ENCODE data around the gene TMEM200B. TPM values are rescaled to one million over a fixed set of nuclear protein-coding genes. Genes with fewer than 3 reads are reported as not detected.
"Not testable (repeated sequence)": the region's sequence is repeated elsewhere in the genome, so short reads cannot be mapped to it uniquely, and the experiment has no call there.

TMEM200B gene
- total RNA-seq, 2 experiments from 2014 or later, result not detected

GRCh38 chr1:29133861-29134694 is 10.4 kb upstream of the TMEM200B start:
- Mint-ChIP-seq H3K4me3 (no peak overlapping the region), H3K36me3 (ENCODE audit: low read depth) (no peaks in the 10 kb centered on the region), H3K27me3 (ENCODE audit: low read depth) (no peaks in the 10 kb centered on the region), H3K9me3 (ENCODE audit: insufficient read depth) (no peaks in the 10 kb centered on the region), H3K4me1 (ENCODE audit: low read depth) (no peaks in the 10 kb centered on the region), H3K27ac (no peak overlapping the region)
- ChIA-PET CTCF (no interaction called here), POLR2A (no interaction called here)
- no peak for DNase-seq
- no peak for ATAC-seq

- H3K9me3 Mint-ChIP-seq (ENCODE audit: insufficient read depth); H3K36me3 Mint-ChIP-seq (ENCODE audit: low read depth); POLR2A ChIA-PET; ATAC-seq; DNase-seq; H3K27ac Mint-ChIP-seq; H3K4me1 Mint-ChIP-seq (ENCODE audit: low read depth); H3K27me3 Mint-ChIP-seq (ENCODE audit: low read depth); H3K4me3 Mint-ChIP-seq: not testable (repeated sequence)
- CTCF ChIA-PET, result interaction anchor here (1.2 kb wide), 1 partner anchor 11 kb away, joined by 3 read pairs; no protein-coding TSS in a partner anchor
These were observed 7.4 kb upstream of the TMEM200B start for GRCh38 chr1:29131056-29131455.

- Mint-ChIP-seq H3K27ac (no peak overlapping the region), H3K36me3 (ENCODE audit: low read depth) (no peaks in the 10 kb centered on the region), H3K4me3 (no peak overlapping the region), H3K9me3 (ENCODE audit: insufficient read depth) (no peaks in the 10 kb centered on the region), H3K27me3 (ENCODE audit: low read depth) (peaks cover 18% of the 10 kb centered on the region), H3K4me1 (ENCODE audit: low read depth) (peaks cover 3% of the 10 kb centered on the region)
- ATAC-seq (no peak), DNase-seq (no peak)
- CTCF ChIA-PET, result no interaction called here
- POLR2A ChIA-PET, result no interaction called here
These were observed 6.2 kb upstream of the TMEM200B start for GRCh38 chr1:29129916-29130315.

DNA sequence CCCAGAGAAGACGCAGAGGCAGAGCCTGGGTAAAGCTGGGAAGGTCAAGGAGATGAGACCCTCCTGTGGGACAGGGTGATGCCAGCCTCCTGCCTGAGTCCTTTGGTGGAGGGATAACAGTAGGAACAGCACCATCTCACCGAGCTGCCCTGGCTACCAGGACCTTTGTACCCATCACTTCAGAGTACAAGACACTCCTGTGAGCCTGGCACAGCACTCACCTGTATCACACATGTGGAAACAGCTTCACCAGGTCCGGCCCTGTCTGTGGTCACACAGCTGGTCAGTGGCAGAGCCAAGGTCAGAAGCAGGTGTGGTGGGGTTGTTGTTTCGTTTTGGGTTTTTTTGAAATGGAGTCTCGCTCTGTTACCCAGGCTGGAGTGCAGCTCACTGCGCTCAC is 5.0 kb upstream of the TMEM200B start:
- Mint-ChIP-seq H3K4me3 (no peak overlapping the region), H3K27ac (no peak overlapping the region), H3K4me1 (ENCODE audit: low read depth) (peaks cover 5% of the 10 kb centered on the region), H3K9me3 (ENCODE audit: insufficient read depth) (no peaks in the 10 kb centered on the region), H3K36me3 (ENCODE audit: low read depth) (no peaks in the 10 kb centered on the region), H3K27me3 (ENCODE audit: low read depth) (peaks cover 18% of the 10 kb centered on the region)
- POLR2A ChIA-PET, result no interaction called here
- no peak for DNase-seq
- no peak for ATAC-seq
- CTCF ChIA-PET, result interaction anchor here (1.0 kb wide), 1 partner anchor 69 kb away, joined by 3 read pairs; no protein-coding TSS in a partner anchor

DNA sequence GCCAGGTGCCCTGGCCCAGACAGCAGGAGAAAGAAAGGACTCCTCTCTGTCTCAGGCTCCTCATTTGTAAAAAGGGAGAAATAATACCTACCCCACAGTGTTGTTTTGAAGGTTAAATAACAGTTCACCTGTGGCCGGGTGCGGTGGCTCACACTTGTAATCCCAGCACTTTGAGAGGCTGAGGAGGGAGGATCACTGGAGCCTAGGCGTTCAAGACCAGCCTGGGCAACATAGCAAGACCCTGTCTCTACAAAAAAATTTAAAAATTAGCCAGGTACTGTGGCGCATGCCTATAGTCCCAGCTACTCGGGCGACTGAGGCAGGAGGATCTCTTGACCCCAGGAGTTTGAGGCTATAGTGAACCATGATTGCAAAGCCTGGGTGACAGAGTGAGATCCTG is 2.5 kb upstream of the TMEM200B start:
- ChIA-PET CTCF (interaction anchor here (0.8 kb wide), 1 partner anchor 76 kb away, joined by 5 read pairs; no protein-coding TSS in a partner anchor), POLR2A (no interaction called here)
- Mint-ChIP-seq H3K36me3 (ENCODE audit: low read depth) (no peaks in the 10 kb centered on the region), H3K9me3 (ENCODE audit: insufficient read depth) (no peaks in the 10 kb centered on the region), H3K4me1 (ENCODE audit: low read depth) (peaks cover 10% of the 10 kb centered on the region), H3K4me3 (peak overlapping the region; percentile 44), H3K27ac (no peak overlapping the region), H3K27me3 (ENCODE audit: low read depth) (peaks cover 24% of the 10 kb centered on the region)
- DNase-seq, result no peak
- no peak for ATAC-seq

DNA sequence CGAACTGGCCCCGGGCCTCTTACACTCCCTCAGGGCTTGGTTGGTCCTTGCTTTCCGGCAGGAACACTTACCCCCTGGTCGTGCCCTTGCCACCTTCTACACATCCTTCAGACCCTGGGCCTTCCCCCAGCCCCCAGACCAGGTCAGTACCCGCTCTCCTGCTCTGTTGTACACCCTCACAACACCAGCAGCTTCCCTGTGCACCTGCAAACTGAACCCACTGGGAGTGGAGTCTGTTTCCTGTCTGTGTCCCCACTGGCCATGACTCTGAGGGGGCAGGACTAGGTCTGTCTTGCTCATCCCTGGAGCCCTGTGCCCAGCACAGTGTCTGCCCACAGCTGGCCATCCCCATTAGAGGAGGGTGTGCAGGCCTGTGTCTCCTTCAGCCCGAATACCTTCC is 2.1 kb upstream of the TMEM200B start:
- H3K27me3 Mint-ChIP-seq (ENCODE audit: low read depth), result peaks cover 24% of the 10 kb centered on the region
- peak overlapping the region; percentile 48 for H3K27ac Mint-ChIP-seq

DNA sequence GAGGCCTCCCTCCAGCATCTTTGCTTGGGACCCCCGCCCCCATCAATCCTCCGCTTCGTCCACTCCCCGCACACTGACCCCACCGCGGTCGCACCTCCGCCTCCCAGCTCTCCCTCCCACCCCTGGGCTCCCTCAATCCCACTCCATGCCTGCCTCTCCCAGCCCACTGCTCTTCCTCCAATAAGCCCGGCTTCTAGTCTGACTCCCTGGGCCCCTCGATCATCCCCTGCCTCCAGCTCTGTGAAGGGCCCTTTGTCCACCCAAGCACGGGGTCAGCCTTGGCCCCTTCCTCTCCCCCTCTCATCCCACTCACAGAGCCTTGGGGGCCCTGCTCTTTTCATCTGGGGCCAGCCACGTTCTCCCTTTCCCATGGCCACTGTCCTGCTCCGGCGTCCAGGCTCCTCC is 1.5 kb upstream of the TMEM200B start:
- H3K4me3 Mint-ChIP-seq, result peak overlapping the region; percentile 44
- no peak for ATAC-seq
- peak overlapping the region; percentile 27 for H3K27ac Mint-ChIP-seq
- ChIA-PET CTCF (interaction anchor here (1.1 to 2.0 kb wide), 4 partner anchors 72 to 341 kb away, joined by 3 to 15 read pairs (median 6); no protein-coding TSS in a partner anchor), POLR2A (interaction anchor here (3.2 kb wide), 1 partner anchor 56 kb away, joined by 16 read pairs; the partner anchor contains the start of gene SRSF4)
- no peaks in the 10 kb centered on the region for H3K9me3 Mint-ChIP-seq (ENCODE audit: insufficient read depth)
- H3K27me3 Mint-ChIP-seq (ENCODE audit: low read depth), result peaks cover 24% of the 10 kb centered on the region
- peaks cover 10% of the 10 kb centered on the region for H3K4me1 Mint-ChIP-seq (ENCODE audit: low read depth)
- no peak for DNase-seq
- H3K36me3 Mint-ChIP-seq (ENCODE audit: low read depth), result no peaks in the 10 kb centered on the region

More for the DNA sequence above, 2.1 kb upstream of the TMEM200B start:
- ATAC-seq (no peak), DNase-seq (no peak)
- ChIA-PET POLR2A (interaction anchor here (3.2 kb wide), 1 partner anchor 56 kb away, joined by 16 read pairs; the partner anchor contains the start of gene SRSF4), CTCF (no interaction called here)
- peak overlapping the region; percentile 44 for H3K4me3 Mint-ChIP-seq
- peaks cover 10% of the 10 kb centered on the region for H3K4me1 Mint-ChIP-seq (ENCODE audit: low read depth)
- H3K36me3 Mint-ChIP-seq (ENCODE audit: low read depth), result no peaks in the 10 kb centered on the region
- H3K9me3 Mint-ChIP-seq (ENCODE audit: insufficient read depth), result no peaks in the 10 kb centered on the region

- Mint-ChIP-seq H3K4me1 (ENCODE audit: low read depth) (peaks cover 10% of the 10 kb centered on the region), H3K27me3 (ENCODE audit: low read depth) (peaks cover 24% of the 10 kb centered on the region), H3K36me3 (ENCODE audit: low read depth) (no peaks in the 10 kb centered on the region), H3K27ac (no peak overlapping the region), H3K9me3 (ENCODE audit: insufficient read depth) (no peaks in the 10 kb centered on the region), H3K4me3 (peak overlapping the region; percentile 69)
- DNase-seq (peak; percentile 74), ATAC-seq (peak; percentile 66)
- ChIA-PET POLR2A (interaction anchor here (0.6 to 3.2 kb wide), 3 partner anchors 57 to 476 kb away, joined by 3 to 16 read pairs (median 3); partner anchors contain the start of genes RNU11 and SRSF4), CTCF (interaction anchor here (1.0 to 2.0 kb wide), 7 partner anchors 11 to 340 kb away, joined by 3 to 15 read pairs (median 4); no protein-coding TSS in a partner anchor)
These were observed 898 bp upstream of the TMEM200B start for GRCh38 chr1:29124366-29125236.

- H3K27ac Mint-ChIP-seq, result no peak overlapping the region
- peaks cover 10% of the 10 kb centered on the region for H3K4me1 Mint-ChIP-seq (ENCODE audit: low read depth)
- peaks cover 5% of the 10 kb centered on the region for H3K36me3 Mint-ChIP-seq (ENCODE audit: low read depth)
- no peaks in the 10 kb centered on the region for H3K9me3 Mint-ChIP-seq (ENCODE audit: insufficient read depth)
- no peak for ATAC-seq
- ChIA-PET CTCF (interaction anchor here (0.8 to 2.0 kb wide), 4 partner anchors 10 to 79 kb away, joined by 3 to 15 read pairs (median 6); no protein-coding TSS in a partner anchor), POLR2A (interaction anchor here (3.2 kb wide), 1 partner anchor 58 kb away, joined by 16 read pairs; the partner anchor contains the start of gene SRSF4)
- DNase-seq, result no peak
- H3K27me3 Mint-ChIP-seq (ENCODE audit: low read depth), result peaks cover 24% of the 10 kb centered on the region
- H3K4me3 Mint-ChIP-seq, result peak overlapping the region; percentile 42
These were observed 433 bp downstream of the TMEM200B start for GRCh38 chr1:29123053-29123886.

GRCh38 chr1:29122682-29123052 is 1.0 kb downstream of the TMEM200B start:
- POLR2A ChIA-PET, result interaction anchor here (0.7 to 3.2 kb wide), 2 partner anchors 59 to 1538 kb away, joined by 3 to 16 read pairs; partner anchors contain the start of gene SRSF4
- no peak for ATAC-seq

More at GRCh38 chr1:29122682-29123052, 1.0 kb downstream of the TMEM200B start:
- Mint-ChIP-seq H3K27ac (no peak overlapping the region), H3K27me3 (ENCODE audit: low read depth) (peaks cover 21% of the 10 kb centered on the region), H3K4me3 (peak overlapping the region; percentile 42), H3K36me3 (ENCODE audit: low read depth) (peaks cover 6% of the 10 kb centered on the region), H3K9me3 (ENCODE audit: insufficient read depth) (no peaks in the 10 kb centered on the region), H3K4me1 (ENCODE audit: low read depth) (peaks cover 10% of the 10 kb centered on the region)
- CTCF ChIA-PET, result interaction anchor here (1.4 to 3.7 kb wide), 2 partner anchors 79 to 99 kb away, joined by 3 to 24 read pairs; no protein-coding TSS in a partner anchor
- DNase-seq, result no peak
